Measurements from ENCODE around the gene KRT78. TPM values are rescaled to one million over a fixed set of nuclear protein-coding genes. Genes with fewer than 3 reads are reported as not detected.
"Not testable (repeated sequence)": the region's sequence is repeated elsewhere in the genome, so short reads cannot be mapped to it uniquely, and the experiment has no call there.

Gene KRT78
- polyA plus RNA-seq, 3 donors = not detected

DNA sequence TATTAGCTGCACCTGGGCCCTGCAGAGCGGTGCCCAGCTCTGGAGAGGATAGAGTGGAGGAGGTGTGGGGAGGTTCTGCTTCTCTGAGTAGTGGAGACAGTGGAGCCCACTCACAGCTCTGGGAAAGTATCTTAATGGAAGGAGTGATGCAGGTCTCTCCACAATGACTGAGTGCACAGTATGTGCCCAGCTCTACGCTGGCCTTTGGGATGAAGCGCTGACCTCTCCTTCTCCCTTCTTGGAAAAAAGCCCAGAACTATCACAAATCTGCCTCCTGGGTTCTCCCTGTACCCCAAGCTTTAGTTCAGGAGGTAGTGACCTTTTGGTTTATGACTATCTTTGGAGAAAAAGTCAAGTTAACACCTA lies 52.4 kb downstream of the KRT78 start:
- H3K4me3 ChIP-seq (replicated peaks in 1 of 3; ENCODE audit: low read depth in 2 of 3, low read length in 3 of 3) = no peak overlapping the region
- H2AFZ ChIP-seq (ENCODE audit: insufficient read depth, low read depth, low read length, poor library complexity, severe bottlenecking) = no peak overlapping the region
- 86% methylated on average over 1 of the region's 3 CpGs for WGBS (ENCODE audit: insufficient coverage)
- H3K9me3 ChIP-seq (replicated peaks in 1 of 2; ENCODE audit: control insufficient read depth in 1 of 2, insufficient read depth in 1 of 2, low read length in 2 of 2) = no peaks in the 10 kb centered on the region
- no peaks in the 10 kb centered on the region for H3K27me3 ChIP-seq (ENCODE audit: control insufficient read depth in 2 of 2, insufficient read depth in 2 of 2, low read length in 2 of 2)
- Mint-ChIP-seq H3K36me3 (no peaks in the 10 kb centered on the region), H3K27ac (no peak overlapping the region), H3K4me3 (no peak overlapping the region), H3K27me3 (ENCODE audit: low read depth in 3 of 3) (peaks cover 7 to 14% (median 7%) of the 10 kb centered on the region in 3 donors), H3K9me3 (peaks cover 0 to 2% (median 0%) of the 10 kb centered on the region in 7 donors), H3K4me1 (no peaks in the 10 kb centered on the region)
- TF ChIP-seq CTCF (IDR thresholded peaks at IDR 0.05) = no peak
- no peaks in the 10 kb centered on the region for H3K4me1 ChIP-seq (ENCODE audit: control insufficient read depth in 1 of 2, insufficient read depth in 2 of 2, low read length in 2 of 2)
- H3K4me2 ChIP-seq (replicated peaks; ENCODE audit: extremely low read depth, low read length, poor library complexity, severe bottlenecking) = no peak overlapping the region
- no peaks in the 10 kb centered on the region for H3K36me3 ChIP-seq (replicated peaks in 1 of 2; ENCODE audit: control insufficient read depth in 1 of 2, insufficient read depth in 2 of 2, low read length in 2 of 2)
- no peaks in the 10 kb centered on the region for H4K20me1 ChIP-seq (ENCODE audit: insufficient read depth, low read length)
- intact Hi-C loops (cut with micrococcal nuclease) = no loop called here
- H3K9ac ChIP-seq (ENCODE audit: insufficient read depth, low read length, poor library complexity, severe bottlenecking) = no peak overlapping the region
- H3K27ac ChIP-seq (ENCODE audit: low read depth in 1 of 2, low read length in 2 of 2) = no peak overlapping the region
- H3K79me2 ChIP-seq (ENCODE audit: insufficient read depth, low read length) = no peaks in the 10 kb centered on the region
- no peak for DNase-seq

- Mint-ChIP-seq H3K36me3 (no peaks in the 10 kb centered on the region), H3K4me3 (no peak within 1 kb of the TSS)
Observed at GRCh38 chr12:52795694-52796428, 52.9 kb downstream of the KRT78 start, which contains the start of gene KRT3. KRT3 (minus strand) TSS chr12:52796117; CDS start chr12:52796042, 75 bp downstream.

DNA sequence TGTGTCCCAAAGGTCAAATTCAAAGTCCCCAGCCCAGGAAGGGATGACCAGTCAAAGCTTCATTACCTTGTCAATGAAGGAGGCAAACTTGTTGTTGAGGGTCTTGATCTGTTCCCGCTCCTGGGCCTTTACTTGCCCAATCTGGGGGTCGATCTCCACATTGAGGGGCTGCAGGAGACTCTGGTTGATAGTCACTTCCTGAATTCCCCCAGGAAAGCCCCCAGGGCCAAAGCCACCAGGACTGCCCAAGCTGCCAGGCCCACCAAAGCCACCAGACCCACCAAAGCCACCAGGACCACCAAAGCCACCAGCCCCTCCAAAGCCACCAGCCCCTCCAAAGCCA lies 53.5 kb downstream of the KRT78 start:
- H3K4me3 Mint-ChIP-seq; H3K4me1 Mint-ChIP-seq; H3K4me2 ChIP-seq (replicated peaks; ENCODE audit: extremely low read depth, low read length, poor library complexity, severe bottlenecking); H4K20me1 ChIP-seq (ENCODE audit: insufficient read depth, low read length); H3K9me3 ChIP-seq (replicated peaks in 1 of 2; ENCODE audit: control insufficient read depth in 1 of 2, insufficient read depth in 1 of 2, low read length in 2 of 2); H2AFZ ChIP-seq (ENCODE audit: insufficient read depth, low read depth, low read length, poor library complexity, severe bottlenecking); H3K9ac ChIP-seq (ENCODE audit: insufficient read depth, low read length, poor library complexity, severe bottlenecking); H3K27me3 ChIP-seq (ENCODE audit: control insufficient read depth in 2 of 2, insufficient read depth in 2 of 2, low read length in 2 of 2); H3K4me3 ChIP-seq (replicated peaks in 1 of 3; ENCODE audit: low read depth in 2 of 3, low read length in 3 of 3); DNase-seq; H3K27ac Mint-ChIP-seq; H3K4me1 ChIP-seq (ENCODE audit: control insufficient read depth in 1 of 2, insufficient read depth in 2 of 2, low read length in 2 of 2); H3K27ac ChIP-seq (ENCODE audit: low read depth in 1 of 2, low read length in 2 of 2); H3K36me3 Mint-ChIP-seq; intact Hi-C loops (cut with micrococcal nuclease); H3K79me2 ChIP-seq (ENCODE audit: insufficient read depth, low read length); H3K9me3 Mint-ChIP-seq; H3K36me3 ChIP-seq (replicated peaks in 1 of 2; ENCODE audit: control insufficient read depth in 1 of 2, insufficient read depth in 2 of 2, low read length in 2 of 2): not testable (repeated sequence)
- H3K27me3 Mint-ChIP-seq (ENCODE audit: low read depth in 3 of 3) = peaks cover 12 to 23% (median 18%) of the 10 kb centered on the region in 3 donors
- 80% methylated on average over 1 of the region's 2 CpGs for WGBS (ENCODE audit: insufficient coverage)

More at GRCh38 chr12:52795694-52796428, 52.9 kb downstream of the KRT78 start, which contains the start of gene KRT3:
- no peak within 1 kb of the TSS for H3K27ac ChIP-seq (ENCODE audit: low read depth in 1 of 2, low read length in 2 of 2)
- over 99% methylated on average over 15 of the region's 17 CpGs for WGBS (ENCODE audit: insufficient coverage)
- no peak for TF ChIP-seq CTCF (IDR thresholded peaks at IDR 0.05)
- no peaks in the 10 kb centered on the region for H3K79me2 ChIP-seq (ENCODE audit: insufficient read depth, low read length)
- Mint-ChIP-seq H3K27ac (no peak within 1 kb of the TSS), H3K9me3 (peaks cover 0 to 2% (median 0%) of the 10 kb centered on the region in 7 donors), H3K4me1 (no peaks in the 10 kb centered on the region), H3K27me3 (ENCODE audit: low read depth in 3 of 3) (peaks cover 7 to 18% (median 12%) of the 10 kb centered on the region in 3 donors)
- no peaks in the 10 kb centered on the region for H3K36me3 ChIP-seq (replicated peaks in 1 of 2; ENCODE audit: control insufficient read depth in 1 of 2, insufficient read depth in 2 of 2, low read length in 2 of 2)
- no peak within 1 kb of the TSS for H3K4me2 ChIP-seq (replicated peaks; ENCODE audit: extremely low read depth, low read length, poor library complexity, severe bottlenecking)
- H3K4me3 ChIP-seq (replicated peaks in 1 of 3; ENCODE audit: low read depth in 2 of 3, low read length in 3 of 3) = no peak within 1 kb of the TSS
- no peaks in the 10 kb centered on the region for H3K4me1 ChIP-seq (ENCODE audit: control insufficient read depth in 1 of 2, insufficient read depth in 2 of 2, low read length in 2 of 2)
- intact Hi-C loops (cut with micrococcal nuclease) = no loop called here
- no peaks in the 10 kb centered on the region for H4K20me1 ChIP-seq (ENCODE audit: insufficient read depth, low read length)
- DNase-seq = no peak
- H3K9ac ChIP-seq (ENCODE audit: insufficient read depth, low read length, poor library complexity, severe bottlenecking) = no peak within 1 kb of the TSS
- no peaks in the 10 kb centered on the region for H3K9me3 ChIP-seq (replicated peaks in 1 of 2; ENCODE audit: control insufficient read depth in 1 of 2, insufficient read depth in 1 of 2, low read length in 2 of 2)
- no peak within 1 kb of the TSS for H2AFZ ChIP-seq (ENCODE audit: insufficient read depth, low read depth, low read length, poor library complexity, severe bottlenecking)
- peaks cover 0 to under 1% of the 10 kb centered on the region in 2 donors for H3K27me3 ChIP-seq (ENCODE audit: control insufficient read depth in 2 of 2, insufficient read depth in 2 of 2, low read length in 2 of 2)

Data from CD14-positive monocyte (primary cell).